T-cell (primary cell): Measurements from ENCODE around the gene UTP14A. TPM values are rescaled to one million over a fixed set of nuclear protein-coding genes. Genes with fewer than 3 reads are reported as not detected.

Source experiments
- ATAC-seq, 4 experiments: fragments of 200-7000 bp in 3 of 4; fragments of 150-1000 bp in 1 of 4; cut with Tn5 transposase; replicated peaks in 1 of 4; 1 replicate in 3 of 4; 2 replicates in 1 of 4; pipeline ENCODE4 v1.10.0; 2021; ENCODE audit warnings: moderate library complexity in 3 of 4, mild to moderate bottlenecking in 2 of 4, moderate number of reproducible peaks in 1 of 4
- CTCF ChIA-PET, 2 donors: fragments of 300-600 bp; sonication (Branson Sonifier 250); formaldehyde crosslinking; loops; one replicate each; lab custom pipeline; 2022; ENCODE audit warnings: antibody characterized with exemption in 2 of 2; lab: Charles Lee
- POLR2A ChIA-PET, 2 donors: fragments of 300-600 bp; sonication (Branson Sonifier 250); formaldehyde crosslinking; loops; one replicate each; lab custom pipeline; 2022; ENCODE audit warnings: antibody characterized with exemption in 2 of 2; lab: Charles Lee
- DNase-seq, 35 experiments: peaks; one replicate each; pipeline versions ENCODE4 v3.0.0 to v3.0.0-alpha.2; 2013 to 2023
- H3K27ac ChIP-seq: one replicate; pipeline ENCODE4 v1.5.1; 2013; ENCODE audit warnings: low read length
- H3K27me3 ChIP-seq, 2 experiments: replicated peaks in 1 of 2; 1 replicate in 1 of 2; 2 replicates in 1 of 2; pipeline versions ENCODE4 v1.6.1 to v1.7.0; 2013; ENCODE audit warnings: low read length in 1 of 2, mixed read lengths in 1 of 2; ENCODE audit not compliant: control insufficient read depth in 2 of 2, insufficient read depth in 2 of 2; ENCODE audit errors: extremely low read depth in 1 of 2
- H3K36me3 ChIP-seq, 2 donors: 1 replicate in 1 of 2; 2 replicates in 1 of 2; pipeline versions ENCODE4 v1.6.1 to v1.7.0; 2013; ENCODE audit warnings: low read length in 1 of 2; ENCODE audit not compliant: control insufficient read depth in 2 of 2, insufficient read depth in 1 of 2; ENCODE audit errors: extremely low read depth in 1 of 2
- H3K4me1 ChIP-seq, 2 experiments: 1 replicate in 1 of 2; 2 replicates in 1 of 2; pipeline versions ENCODE4 v1.6.1 to v1.7.0; 2013; ENCODE audit warnings: low read length in 2 of 2, mixed read lengths in 1 of 2; ENCODE audit not compliant: insufficient read depth in 2 of 2, control insufficient read depth in 1 of 2; ENCODE audit errors: extremely low read depth in 1 of 2
- H3K4me3 ChIP-seq, 2 donors: 1 replicate in 1 of 2; 2 replicates in 1 of 2; pipeline versions ENCODE4 v1.5.1 to v1.7.0; 2013; ENCODE audit warnings: mild to moderate bottlenecking in 2 of 2, low read length in 1 of 2, moderate library complexity in 1 of 2; ENCODE audit not compliant: control insufficient read depth in 1 of 2; ENCODE audit errors: extremely low read depth in 1 of 2
- H3K9me3 ChIP-seq: 2 replicates; pipeline ENCODE4 v1.7.0; 2013
- H3K27ac Mint-ChIP-seq, 2 donors: one replicate each; pipeline ENCODE4 v1.8.0; 2020 to 2021; ENCODE audit warnings: mild to moderate bottlenecking in 2 of 2, mixed read lengths in 2 of 2
- H3K27me3 Mint-ChIP-seq, 2 donors: one replicate each; pipeline ENCODE4 v1.8.0; 2021 to 2022; ENCODE audit warnings: mixed read lengths in 2 of 2
- H3K36me3 Mint-ChIP-seq: one replicate; pipeline ENCODE4 v1.8.0; 2021; ENCODE audit warnings: mixed read lengths
- H3K4me1 Mint-ChIP-seq, 3 donors: one replicate each; pipeline ENCODE4 v1.8.0; 2020 to 2022; ENCODE audit warnings: mixed read lengths in 3 of 3, mild to moderate bottlenecking in 1 of 3
- H3K4me3 Mint-ChIP-seq, 3 donors: one replicate each; pipeline ENCODE4 v1.8.0; 2020 to 2022; ENCODE audit warnings: mild to moderate bottlenecking in 3 of 3, mixed read lengths in 3 of 3, moderate library complexity in 3 of 3
- H3K9me3 Mint-ChIP-seq, 3 donors: one replicate each; pipeline ENCODE4 v1.8.0; 2020 to 2022; ENCODE audit warnings: mixed read lengths in 3 of 3
- WGBS: methylation state at CpG from one replicate; pipeline ENCODE4 v1.1.5; 2013; ENCODE audit warnings: missing lambda C conversion rate; ENCODE audit not compliant: insufficient coverage; 5-methylcytosine and 5-hydroxymethylcytosine counted together
- total RNA-seq, 35 experiments: library from RNA in 6 of 35; stranded (reverse) in 6 of 35; fragments of 120-200 nt in 1 of 35; gene quantifications; one replicate each; pipeline versions ENCODE4 v1.2.1 to v1.2.4 and lab custom pipeline; 2013 to 2026

The UTP14A gene
- total RNA-seq, 5 donors from 2014 or later (not counting 1 experiment from before 2014, with no cell fraction given), result 10.7 to 21.7 (median 18.7) TPM

GRCh38 chrX:129954804-129955203 lies 48.8 kb downstream of the UTP14A start:
- Mint-ChIP-seq H3K36me3 (no peaks in the 10 kb centered on the region), H3K27me3 (peaks cover 2 to 5% of the 10 kb centered on the region in 2 donors), H3K4me3 (no peak overlapping the region), H3K4me1 (peaks cover 7 to 27% (median 15%) of the 10 kb centered on the region in 3 donors), H3K27ac (no peak overlapping the region), H3K9me3 (no peaks in the 10 kb centered on the region)
- H3K27ac ChIP-seq, result no peak overlapping the region
- DNase-seq (no peak), ATAC-seq (no peak)
- no peaks in the 10 kb centered on the region for H3K36me3 ChIP-seq
- peaks cover 0 to 31% of the 10 kb centered on the region in 2 experiments for H3K4me1 ChIP-seq
- WGBS, result 100% methylated on average over 1 of the region's 3 CpGs
- H3K27me3 ChIP-seq, result no peaks in the 10 kb centered on the region
- H3K4me3 ChIP-seq, result no peak overlapping the region
- CTCF ChIA-PET, result no interaction called here
- POLR2A ChIA-PET, result no interaction called here
- no peaks in the 10 kb centered on the region for H3K9me3 ChIP-seq

DNA sequence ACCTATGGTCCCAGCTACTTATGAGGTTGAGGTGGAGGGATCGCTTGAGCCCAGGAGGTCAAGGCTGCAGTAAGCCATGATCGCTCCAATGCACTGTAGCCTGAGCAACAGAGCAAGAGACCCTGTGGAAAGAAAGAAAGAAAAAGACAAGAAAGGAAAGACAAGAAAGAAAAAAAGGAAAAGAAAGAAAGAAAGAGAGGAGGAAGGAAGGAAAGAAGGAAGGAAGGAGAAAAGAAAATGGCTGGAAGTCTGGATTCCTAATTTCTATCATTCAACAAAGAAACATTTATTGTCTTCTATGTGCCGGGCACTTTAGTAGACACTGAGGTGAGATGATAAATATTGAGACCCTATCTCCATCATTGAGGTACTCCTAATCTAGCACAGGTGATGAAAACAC lies 49.7 kb downstream of the UTP14A start:
- CTCF ChIA-PET, result no interaction called here
- no peak for DNase-seq
- peak overlapping the region in 2 of 3 donors; percentile 9 to 68 for H3K4me3 Mint-ChIP-seq
- H3K9me3 Mint-ChIP-seq, result no peaks in the 10 kb centered on the region
- no peak overlapping the region for H3K27ac ChIP-seq
- H3K36me3 ChIP-seq, result no peaks in the 10 kb centered on the region
- WGBS, result 100% methylated on average over 1 of the region's 3 CpGs
- peaks cover 2 to 5% of the 10 kb centered on the region in 2 donors for H3K27me3 Mint-ChIP-seq
- H3K27me3 ChIP-seq, result no peaks in the 10 kb centered on the region
- peaks cover 7 to 30% (median 15%) of the 10 kb centered on the region in 3 donors for H3K4me1 Mint-ChIP-seq
- no peaks in the 10 kb centered on the region for H3K36me3 Mint-ChIP-seq
- POLR2A ChIA-PET, result no interaction called here
- H3K4me3 ChIP-seq, result no peak overlapping the region
- no peak for ATAC-seq
- H3K9me3 ChIP-seq, result no peaks in the 10 kb centered on the region
- peaks cover 0 to 31% of the 10 kb centered on the region in 2 experiments for H3K4me1 ChIP-seq
- H3K27ac Mint-ChIP-seq, result no peak overlapping the region

GRCh38 chrX:129956145-129956544 lies 50.2 kb downstream of the UTP14A start:
- peaks cover 10 to 31% (median 15%) of the 10 kb centered on the region in 3 donors for H3K4me1 Mint-ChIP-seq
- POLR2A ChIA-PET, result no interaction called here
- H3K4me1 ChIP-seq, result peaks cover 0 to 36% of the 10 kb centered on the region in 2 experiments
- no peak overlapping the region for H3K27ac Mint-ChIP-seq
- ATAC-seq (no peak), DNase-seq (no peak)
- H3K27ac ChIP-seq, result no peak overlapping the region
- no peaks in the 10 kb centered on the region for H3K9me3 ChIP-seq
- no peaks in the 10 kb centered on the region for H3K27me3 ChIP-seq
- no peaks in the 10 kb centered on the region for H3K9me3 Mint-ChIP-seq
- H3K36me3 Mint-ChIP-seq, result no peaks in the 10 kb centered on the region
- H3K27me3 Mint-ChIP-seq, result peaks cover 2 to 5% of the 10 kb centered on the region in 2 donors
- no CpG with 5 or more reads among the region's 10 CpGs for WGBS
- H3K4me3 ChIP-seq, result no peak overlapping the region
- CTCF ChIA-PET, result no interaction called here
- H3K36me3 ChIP-seq, result no peaks in the 10 kb centered on the region
- H3K4me3 Mint-ChIP-seq, result peak overlapping the region; percentile 10 to 71 (median 68)

DNA sequence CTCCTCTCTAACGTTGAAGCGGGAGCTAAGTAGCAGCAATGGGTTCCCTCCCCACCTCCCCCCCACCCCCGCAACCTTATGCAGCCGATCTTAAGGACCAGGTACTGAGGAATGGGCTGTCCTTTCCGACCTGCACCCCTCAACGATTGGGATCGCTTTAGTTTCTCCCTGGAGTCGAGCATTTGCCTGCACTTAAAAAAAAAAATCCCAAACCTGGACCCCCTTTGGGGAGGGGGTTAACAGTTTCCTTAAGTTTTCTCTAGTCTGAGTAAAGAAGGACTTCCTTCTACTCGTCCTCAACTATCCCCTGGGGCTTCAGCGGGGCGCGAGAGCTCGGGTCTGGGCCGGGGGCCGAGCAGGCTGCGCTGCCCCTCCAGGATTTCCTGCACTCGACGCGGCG lies 50.8 kb downstream of the UTP14A start:
- Histone ChIP-seq H3K9me3 (no peaks in the 10 kb centered on the region), H3K36me3 (no peaks in the 10 kb centered on the region), H3K4me3 (peak overlapping the region in 1 of 2 donors; percentile 33), H3K27me3 (no peaks in the 10 kb centered on the region), H3K4me1 (peaks cover 4 to 42% of the 10 kb centered on the region in 2 experiments), H3K27ac (no peak overlapping the region)
- H3K27ac Mint-ChIP-seq, result no peak overlapping the region
- peak overlapping the region; percentile 57 to 71 (median 68) for H3K4me3 Mint-ChIP-seq
- DNase-seq (no peak), ATAC-seq (no peak)
- CTCF ChIA-PET, result no interaction called here
- POLR2A ChIA-PET, result no interaction called here
- peaks cover 2 to 4% of the 10 kb centered on the region in 2 donors for H3K27me3 Mint-ChIP-seq
- no peaks in the 10 kb centered on the region for H3K36me3 Mint-ChIP-seq
- H3K9me3 Mint-ChIP-seq, result no peaks in the 10 kb centered on the region
- WGBS, result no CpG with 5 or more reads among the region's 20 CpGs
- peaks cover 16 to 36% (median 21%) of the 10 kb centered on the region in 3 donors for H3K4me1 Mint-ChIP-seq

DNA sequence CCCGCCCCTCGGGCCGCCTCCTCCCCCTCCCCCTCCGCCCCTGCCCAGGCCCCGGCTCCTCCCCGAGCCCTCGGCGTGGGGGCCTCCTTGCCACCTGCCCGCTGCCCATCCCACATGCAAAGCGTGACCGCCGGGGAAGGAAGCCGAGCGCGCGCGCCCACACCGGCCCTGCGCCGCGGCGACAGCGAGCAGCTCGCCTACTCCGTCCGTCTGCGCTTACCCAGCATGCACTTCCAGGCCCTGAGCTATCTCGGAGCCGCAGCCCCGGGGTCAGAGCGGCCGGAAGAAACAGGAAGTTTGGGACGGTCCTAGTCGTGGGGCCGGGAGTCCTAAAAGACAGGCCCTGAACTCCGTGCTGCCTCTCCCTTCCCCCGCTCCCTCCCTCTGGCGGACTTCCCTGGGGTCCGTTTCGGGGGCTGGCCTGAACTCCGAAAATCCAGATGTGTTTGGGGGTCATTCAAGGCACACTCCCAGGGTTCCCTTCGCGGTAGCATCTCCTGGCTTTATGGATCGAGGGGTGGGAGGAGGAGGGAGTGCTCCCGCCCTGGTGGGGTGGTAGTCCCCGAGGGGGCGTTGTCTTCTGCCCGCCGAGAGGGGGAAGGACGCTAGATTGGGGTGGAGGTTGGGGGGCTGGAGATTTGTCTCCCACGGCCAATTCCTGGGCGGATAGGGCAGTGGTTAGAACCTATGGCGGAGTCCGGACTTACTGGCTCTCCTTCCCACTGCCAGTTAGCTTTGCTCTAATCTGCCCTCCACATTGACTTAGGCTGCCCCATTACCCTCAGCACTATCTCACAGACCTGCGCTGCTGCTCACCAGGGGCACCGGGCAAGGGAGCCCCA lies 51.5 kb downstream of the UTP14A start:
- Histone ChIP-seq H3K4me3 (peak overlapping the region; percentile 15 to 49), H3K9me3 (no peaks in the 10 kb centered on the region), H3K27ac (peak overlapping the region; percentile 55), H3K36me3 (no peaks in the 10 kb centered on the region), H3K27me3 (no peaks in the 10 kb centered on the region), H3K4me1 (peaks cover 5 to 44% of the 10 kb centered on the region in 2 experiments)
- peaks cover 0 to 2% of the 10 kb centered on the region in 2 donors for H3K27me3 Mint-ChIP-seq
- CTCF ChIA-PET, result no interaction called here
- POLR2A ChIA-PET, result no interaction called here
- peak overlapping the region; percentile 62 to 70 (median 68) for H3K4me3 Mint-ChIP-seq
- WGBS, result 13% methylated on average over 16 of the region's 56 CpGs
- DNase-seq, result peak in 9 of 35 experiments; percentile 8 to 48 (median 16)
- H3K36me3 Mint-ChIP-seq, result no peaks in the 10 kb centered on the region
- H3K4me1 Mint-ChIP-seq, result peaks cover 20 to 36% (median 25%) of the 10 kb centered on the region in 3 donors
- peak overlapping the region; percentile 52 to 68 for H3K27ac Mint-ChIP-seq
- peak in 2 of 4 experiments; percentile 29 to 44 for ATAC-seq
- H3K9me3 Mint-ChIP-seq, result no peaks in the 10 kb centered on the region

- H3K4me1 Mint-ChIP-seq, result peaks cover 15 to 34% (median 21%) of the 10 kb centered on the region in 3 donors
- H3K36me3 Mint-ChIP-seq, result no peaks in the 10 kb centered on the region
Observed at GRCh38 chrX:129958083-129958465, 52.1 kb downstream of the UTP14A start.

More at GRCh38 chrX:129958083-129958465, 52.1 kb downstream of the UTP14A start:
- H3K4me1 ChIP-seq, result peaks cover 5 to 40% of the 10 kb centered on the region in 2 experiments
- H3K27ac Mint-ChIP-seq, result peak overlapping the region; percentile 52 to 68
- DNase-seq (no peak), ATAC-seq (no peak)
- WGBS, result 80% methylated on average over 1 of the region's 7 CpGs
- no peaks in the 10 kb centered on the region for H3K27me3 Mint-ChIP-seq
- peak overlapping the region; percentile 62 to 70 (median 68) for H3K4me3 Mint-ChIP-seq
- H3K27me3 ChIP-seq, result no peaks in the 10 kb centered on the region
- H3K9me3 ChIP-seq, result no peaks in the 10 kb centered on the region
- no peak overlapping the region for H3K4me3 ChIP-seq
- no peak overlapping the region for H3K27ac ChIP-seq
- H3K36me3 ChIP-seq, result no peaks in the 10 kb centered on the region
- H3K9me3 Mint-ChIP-seq, result no peaks in the 10 kb centered on the region
- ChIA-PET POLR2A (no interaction called here), CTCF (no interaction called here)
